ENCODE data around the gene GPR37. TPM values are rescaled to one million over a fixed set of nuclear protein-coding genes. Genes with fewer than 3 reads are reported as not detected.

GPR37 gene
- total RNA-seq, 4 donors from 2014 or later = 0.51 to 11.0 (median 0.64) TPM

GRCh38 chr7:124764051-124764846 is 1.3 kb downstream of the GPR37 start:
- TF ChIP-seq POLR2A (IDR thresholded peaks at IDR 0.05) (no peak), CTCF (IDR thresholded peaks at IDR 0.05) (no peak)
- Histone ChIP-seq H3K9me3 (no peaks in the 10 kb centered on the region), H3K36me3 (no peaks in the 10 kb centered on the region), H3K27ac (no peak overlapping the region), H3K27me3 (no peaks in the 10 kb centered on the region), H3K4me1 (no peaks in the 10 kb centered on the region), H3K4me3 (peak overlapping the region; percentile 43 to 46)
- no peak for DNase-seq
- intact Hi-C loops (cut with DNase I; ENCODE audit: low total_unique reads) = no loop called here

DNA sequence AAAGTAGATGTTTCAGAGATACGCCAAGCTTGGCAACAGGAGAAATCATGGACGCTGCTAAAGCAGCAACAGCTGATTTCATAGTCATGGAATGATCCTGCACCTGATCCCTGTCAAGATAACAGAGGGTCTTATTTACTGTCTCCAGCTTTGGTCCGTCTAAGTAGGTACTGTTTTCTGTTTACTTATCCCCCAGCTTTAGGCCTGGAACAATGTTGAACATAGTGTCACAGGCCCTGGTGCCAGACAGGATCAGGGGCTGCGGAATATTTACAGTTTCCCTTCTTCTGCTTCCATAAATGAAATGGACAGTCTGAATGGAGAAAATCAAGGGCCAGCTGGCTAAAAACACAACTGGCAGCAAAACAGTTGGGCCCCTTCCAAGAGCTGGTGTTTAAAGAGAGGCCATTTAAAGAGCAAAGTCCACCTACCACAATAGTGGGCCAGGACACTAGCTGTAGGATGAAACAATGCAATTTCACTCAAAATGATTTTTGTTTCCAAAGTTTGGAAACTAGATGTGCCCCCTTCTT is 2.9 kb downstream of the GPR37 start:
- no peak overlapping the region for H3K4me3 ChIP-seq
- no peaks in the 10 kb centered on the region for H3K27me3 ChIP-seq
- intact Hi-C loops (cut with DNase I; ENCODE audit: low total_unique reads) = no loop called here
- H3K36me3 ChIP-seq = no peaks in the 10 kb centered on the region
- no peaks in the 10 kb centered on the region for H3K9me3 ChIP-seq
- no peak for TF ChIP-seq POLR2A (IDR thresholded peaks at IDR 0.05)
- TF ChIP-seq CTCF (IDR thresholded peaks at IDR 0.05) = no peak
- DNase-seq = peak; percentile 21 to 27
- no peaks in the 10 kb centered on the region for H3K4me1 ChIP-seq
- H3K27ac ChIP-seq = peak overlapping the region; percentile 3 to 50

DNA sequence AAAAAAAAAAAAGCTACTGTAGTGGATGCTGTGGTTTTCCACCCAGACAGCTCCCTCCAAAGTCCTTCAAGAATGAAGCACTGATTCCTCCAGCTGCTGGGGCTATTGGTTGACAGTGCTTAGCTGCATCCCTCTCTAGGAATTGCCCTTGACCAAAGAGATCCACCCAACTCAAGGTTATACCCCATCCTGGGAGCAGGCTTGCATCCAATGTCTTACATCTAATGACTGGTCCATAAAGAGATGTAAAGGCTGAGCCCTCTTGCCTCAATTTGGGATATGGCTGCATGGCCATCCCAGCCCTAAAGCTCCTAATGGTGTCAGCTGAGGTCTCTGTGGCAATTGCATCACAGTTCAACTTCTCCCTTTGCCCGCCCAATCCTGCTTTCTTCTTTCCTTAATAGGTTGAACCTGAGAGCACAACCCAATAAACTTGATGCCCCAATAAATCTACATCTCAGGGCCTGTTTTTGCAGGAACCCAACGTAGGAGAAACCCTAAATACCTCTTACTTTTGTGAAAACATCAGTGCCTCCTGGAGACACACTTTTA is 4.4 kb downstream of the GPR37 start:
- H3K27me3 ChIP-seq = no peaks in the 10 kb centered on the region
- H3K4me1 ChIP-seq = no peaks in the 10 kb centered on the region
- no peak overlapping the region for H3K4me3 ChIP-seq
- H3K36me3 ChIP-seq = no peaks in the 10 kb centered on the region
- H3K27ac ChIP-seq = no peak overlapping the region
- TF ChIP-seq POLR2A (IDR thresholded peaks at IDR 0.05) (no peak), CTCF (IDR thresholded peaks at IDR 0.05) (no peak)
- DNase-seq = no peak
- intact Hi-C loops (cut with DNase I; ENCODE audit: low total_unique reads) = no loop called here
- H3K9me3 ChIP-seq = no peaks in the 10 kb centered on the region

DNA sequence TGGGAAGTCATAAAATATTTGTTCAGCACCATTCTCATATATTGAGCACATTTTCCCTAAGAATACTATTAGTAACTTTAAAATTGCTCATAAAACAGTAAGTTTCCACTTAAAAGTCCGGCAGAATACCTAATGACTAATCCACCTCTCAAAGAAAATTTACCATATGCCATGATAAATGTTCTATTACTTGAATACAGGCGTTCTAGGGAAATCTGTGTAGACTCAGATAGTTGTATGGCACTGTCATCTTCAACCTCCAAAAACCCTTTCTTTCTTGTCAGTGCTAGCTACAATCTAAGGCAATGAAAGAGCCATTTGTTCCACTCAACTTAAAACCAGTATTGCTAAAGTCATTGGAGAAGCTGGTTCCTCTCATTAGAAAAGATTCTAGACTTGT is 7.3 kb downstream of the GPR37 start:
- H3K27me3 ChIP-seq = no peaks in the 10 kb centered on the region
- H3K9me3 ChIP-seq = no peaks in the 10 kb centered on the region
- no peak for TF ChIP-seq CTCF (IDR thresholded peaks at IDR 0.05)
- no peak for TF ChIP-seq POLR2A (IDR thresholded peaks at IDR 0.05)
- H3K36me3 ChIP-seq = no peaks in the 10 kb centered on the region
- no peak overlapping the region for H3K27ac ChIP-seq
- DNase-seq = no peak
- no peak overlapping the region for H3K4me3 ChIP-seq
- H3K4me1 ChIP-seq = no peaks in the 10 kb centered on the region
- intact Hi-C loops (cut with DNase I; ENCODE audit: low total_unique reads) = no loop called here

GRCh38 chr7:124754576-124755268 is 10.9 kb downstream of the GPR37 start:
- Histone ChIP-seq H3K36me3 (no peaks in the 10 kb centered on the region), H3K27me3 (no peaks in the 10 kb centered on the region), H3K9me3 (no peaks in the 10 kb centered on the region), H3K27ac (no peak overlapping the region), H3K4me1 (no peaks in the 10 kb centered on the region), H3K4me3 (no peak overlapping the region)
- TF ChIP-seq POLR2A (IDR thresholded peaks at IDR 0.05) = no peak
- DNase-seq = no peak
- intact Hi-C loops (cut with DNase I; ENCODE audit: low total_unique reads) = no loop called here
